Measurements from ENCODE around the gene TUBE1.

DNA sequence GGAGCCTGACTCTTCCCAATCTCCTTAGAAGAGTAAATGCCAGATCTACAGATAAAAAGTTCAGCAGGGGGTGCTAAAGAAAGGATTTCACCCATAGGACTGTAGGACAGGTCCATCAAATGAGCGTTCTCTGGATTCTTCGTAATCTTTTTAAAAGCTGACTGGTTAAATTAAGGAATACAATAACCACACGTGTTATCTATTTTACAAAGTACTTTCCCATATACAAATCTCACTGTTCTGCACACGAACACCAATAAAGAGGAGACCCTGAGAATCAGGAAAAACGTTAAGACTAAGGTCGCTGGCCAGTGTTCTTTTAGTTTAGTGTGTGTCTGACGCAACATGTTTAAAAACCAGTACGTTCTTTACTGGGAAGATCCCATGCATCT is 542 bp downstream of the TUBE1 start:
- TF ChIP-seq, protein P1, sequence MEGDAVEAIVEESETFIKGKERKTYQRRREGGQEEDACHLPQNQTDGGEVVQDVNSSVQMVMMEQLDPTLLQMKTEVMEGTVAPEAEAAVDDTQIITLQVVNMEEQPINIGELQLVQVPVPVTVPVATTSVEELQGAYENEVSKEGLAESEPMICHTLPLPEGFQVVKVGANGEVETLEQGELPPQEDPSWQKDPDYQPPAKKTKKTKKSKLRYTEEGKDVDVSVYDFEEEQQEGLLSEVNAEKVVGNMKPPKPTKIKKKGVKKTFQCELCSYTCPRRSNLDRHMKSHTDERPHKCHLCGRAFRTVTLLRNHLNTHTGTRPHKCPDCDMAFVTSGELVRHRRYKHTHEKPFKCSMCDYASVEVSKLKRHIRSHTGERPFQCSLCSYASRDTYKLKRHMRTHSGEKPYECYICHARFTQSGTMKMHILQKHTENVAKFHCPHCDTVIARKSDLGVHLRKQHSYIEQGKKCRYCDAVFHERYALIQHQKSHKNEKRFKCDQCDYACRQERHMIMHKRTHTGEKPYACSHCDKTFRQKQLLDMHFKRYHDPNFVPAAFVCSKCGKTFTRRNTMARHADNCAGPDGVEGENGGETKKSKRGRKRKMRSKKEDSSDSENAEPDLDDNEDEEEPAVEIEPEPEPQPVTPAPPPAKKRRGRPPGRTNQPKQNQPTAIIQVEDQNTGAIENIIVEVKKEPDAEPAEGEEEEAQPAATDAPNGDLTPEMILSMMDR (IDR thresholded peaks at IDR 0.05) = peak; percentile 41; the same call in 1 of the 2 replicates
- TF ChIP-seq ZFX (IDR thresholded peaks at IDR 0.05; ENCODE audit: borderline replicate concordance) = no peak
